Fibroblast of lung (primary cell): ENCODE measurements around the gene MAL. TPM values are rescaled to one million over a fixed set of nuclear protein-coding genes. Genes with fewer than 3 reads are reported as not detected.
A peak's percentile ranks its signal among the peaks of the same experiment; 100 is the strongest.

Source experiments
- DNase-seq, 2 donors: peaks; one replicate each; pipeline versions ENCODE4 v3.0.0 to v3.0.0-alpha.2; 2010; ENCODE audit warnings: low read depth in 2 of 2
- H2AFZ ChIP-seq: 2 replicates; pipeline ENCODE4 v1.5.1; 2012; ENCODE audit warnings: low read length, control low read depth, inconsistent platforms
- H3K27ac ChIP-seq: 2 replicates; pipeline ENCODE4 v1.5.1; 2011; ENCODE audit warnings: low read length, control low read depth; ENCODE audit not compliant: insufficient read depth
- H3K27me3 ChIP-seq: 2 replicates; pipeline ENCODE4 v1.5.1; 2011; ENCODE audit warnings: mild to moderate bottlenecking, low read length; ENCODE audit not compliant: control insufficient read depth, insufficient read depth
- H3K36me3 ChIP-seq: 2 replicates; pipeline ENCODE4 v1.5.1; 2011; ENCODE audit warnings: low read length; ENCODE audit not compliant: control insufficient read depth, insufficient read depth
- H3K4me1 ChIP-seq: 2 replicates; pipeline ENCODE4 v1.5.1; 2011; ENCODE audit warnings: low read length; ENCODE audit not compliant: control insufficient read depth, insufficient read depth; ENCODE audit errors: extremely low read depth
- H3K4me2 ChIP-seq: 2 replicates; pipeline ENCODE4 v1.5.1; 2011; ENCODE audit warnings: low read length, control low read depth; ENCODE audit not compliant: insufficient read depth; ENCODE audit errors: extremely low read depth
- H3K4me3 ChIP-seq, 4 experiments: fragments of 200-600 bp in 1 of 4; sonication (generic) in 1 of 4; replicated peaks in 1 of 4; 2 replicates each; pipeline ENCODE4 v1.5.1; 2011 to 2016; ENCODE audit warnings: low read length in 4 of 4, low read depth in 3 of 4, mild to moderate bottlenecking in 3 of 4, control low read depth in 2 of 4, inconsistent platforms in 1 of 4, mixed read lengths in 1 of 4; ENCODE audit not compliant: insufficient read depth in 1 of 4; ENCODE audit errors: control extremely low read depth in 1 of 4
- H3K79me2 ChIP-seq: 2 replicates; pipeline ENCODE4 v1.5.1; 2012; ENCODE audit warnings: mild to moderate bottlenecking, low read length, inconsistent platforms; ENCODE audit not compliant: control insufficient read depth, insufficient read depth
- H3K9ac ChIP-seq: 2 replicates; pipeline ENCODE4 v1.5.1; 2011; ENCODE audit warnings: mild to moderate bottlenecking, low read length, control low read depth; ENCODE audit not compliant: insufficient read depth
- H3K9me3 ChIP-seq: 2 replicates; pipeline ENCODE4 v1.5.1; 2012; ENCODE audit warnings: low read depth, low read length; ENCODE audit not compliant: control insufficient read depth, insufficient read depth
- H4K20me1 ChIP-seq: 2 replicates; pipeline ENCODE4 v1.5.1; 2011; ENCODE audit warnings: low read length; ENCODE audit not compliant: control insufficient read depth, insufficient read depth; ENCODE audit errors: extremely low read depth
- CTCF ChIP-seq, 2 donors: IDR thresholded peaks in 1 of 2; conservative IDR thresholded peaks in 1 of 2; 1 replicate in 1 of 2; 2 replicates in 1 of 2; pipeline ENCODE4 v1.5.1; 2011 to 2012; ENCODE audit warnings: low read length in 2 of 2, control low read depth in 1 of 2, inconsistent platforms in 1 of 2, low read depth in 1 of 2, mild to moderate bottlenecking in 1 of 2
- EZH2 ChIP-seq: IDR thresholded peaks from 2 replicates; pipeline ENCODE4 v1.5.1; 2012; ENCODE audit warnings: low read length, control low read depth, mild to moderate bottlenecking; ENCODE audit errors: missing control alignments
- polyA plus RNA-seq, 2 donors: library from polyadenylated mRNA; depleted of rRNA in 1 of 2; stranded (reverse) in 1 of 2; unstranded in 1 of 2; fragments of >200 nt; gene quantifications; 2 replicates each; pipeline ENCODE4 v1.2.1, GENCODE V29; 2011 to 2012; ENCODE audit warnings: missing spikeins in 1 of 2
- total RNA-seq: library from RNA; depleted of rRNA; stranded (reverse); fragments of >200 nt; gene quantifications from 2 replicates; pipeline ENCODE4 v1.2.1, GENCODE V29; 2014

MAL gene
- total and polyA plus RNA-seq, 2 donors (not counting 1 experiment from before 2014, with no cell fraction given) = not detected

GRCh38 chr2:95030496-95030895 lies 5.0 kb downstream of the MAL start:
- H4K20me1 ChIP-seq = no peaks in the 10 kb centered on the region
- no peaks in the 10 kb centered on the region for H3K79me2 ChIP-seq
- no peak overlapping the region for H3K4me3 ChIP-seq
- TF ChIP-seq CTCF (conservative IDR thresholded peaks at IDR 0.05 in 1 of 2, IDR thresholded peaks at IDR 0.05 in 1 of 2; ENCODE audit: low read depth in 1 of 2, low read length in 2 of 2) (no peak), EZH2 (no peak)
- H3K27me3 ChIP-seq = peaks cover 20% of the 10 kb centered on the region
- no peak overlapping the region for H2AFZ ChIP-seq
- H3K9me3 ChIP-seq = no peaks in the 10 kb centered on the region
- H3K36me3 ChIP-seq = no peaks in the 10 kb centered on the region
- peak in 1 of 2 donors; percentile 6 for DNase-seq
- no peak overlapping the region for H3K9ac ChIP-seq
- no peaks in the 10 kb centered on the region for H3K4me1 ChIP-seq
- no peak overlapping the region for H3K27ac ChIP-seq
- H3K4me2 ChIP-seq = no peak overlapping the region

GRCh38 chr2:95031076-95031725 lies 5.7 kb downstream of the MAL start:
- Histone ChIP-seq H3K4me3 (no peak overlapping the region), H3K9me3 (no peaks in the 10 kb centered on the region), H2AFZ (no peak overlapping the region), H3K4me1 (no peaks in the 10 kb centered on the region), H4K20me1 (no peaks in the 10 kb centered on the region), H3K79me2 (no peaks in the 10 kb centered on the region), H3K27ac (no peak overlapping the region), H3K36me3 (no peaks in the 10 kb centered on the region), H3K4me2 (no peak overlapping the region), H3K9ac (no peak overlapping the region), H3K27me3 (peaks cover 13% of the 10 kb centered on the region)
- no peak for TF ChIP-seq CTCF (conservative IDR thresholded peaks at IDR 0.05 in 1 of 2, IDR thresholded peaks at IDR 0.05 in 1 of 2; ENCODE audit: low read depth in 1 of 2, low read length in 2 of 2)
- DNase-seq = no peak

GRCh38 chr2:95031726-95032116 lies 6.2 kb downstream of the MAL start:
- TF ChIP-seq CTCF (conservative IDR thresholded peaks at IDR 0.05 in 1 of 2, IDR thresholded peaks at IDR 0.05 in 1 of 2; ENCODE audit: low read depth in 1 of 2, low read length in 2 of 2) = no peak
- TF ChIP-seq EZH2 = no peak
- no peak overlapping the region for H3K4me2 ChIP-seq
- H3K9ac ChIP-seq = no peak overlapping the region
- peaks cover 11% of the 10 kb centered on the region for H3K27me3 ChIP-seq
- no peak overlapping the region for H3K27ac ChIP-seq
- H3K4me3 ChIP-seq = no peak overlapping the region
- no peaks in the 10 kb centered on the region for H3K79me2 ChIP-seq
- H2AFZ ChIP-seq = no peak overlapping the region
- DNase-seq = no peak
- H3K9me3 ChIP-seq = no peaks in the 10 kb centered on the region
- H3K36me3 ChIP-seq = no peaks in the 10 kb centered on the region
- no peaks in the 10 kb centered on the region for H3K4me1 ChIP-seq
- no peaks in the 10 kb centered on the region for H4K20me1 ChIP-seq
